LNCAP (cell line): ENCODE measurements around the gene PGAM4.

ENCODE experiments used
- CTCF ChIP-seq: fragments of 450-650 bp; IDR thresholded peaks from 2 replicates; pipeline ENCODE4 v1.5.1; 2017; ENCODE audit warnings: mild to moderate bottlenecking

The PGAM4 gene

GRCh38 chrX:77946571-77946970 is 22.9 kb downstream of the PGAM4 start:
- no peak for TF ChIP-seq CTCF

- no peak for TF ChIP-seq CTCF
These were observed 23.4 kb downstream of the PGAM4 start for GRCh38 chrX:77945910-77946545.

GRCh38 chrX:77938083-77938680 is 31.3 kb downstream of the PGAM4 start:
- no peak for TF ChIP-seq CTCF

- TF ChIP-seq CTCF: no peak
These were observed 32.1 kb downstream of the PGAM4 start for GRCh38 chrX:77937291-77937690.

GRCh38 chrX:77936299-77936698 is 33.1 kb downstream of the PGAM4 start:
- no peak for TF ChIP-seq CTCF

- no peak for TF ChIP-seq CTCF
These were observed 33.6 kb downstream of the PGAM4 start for GRCh38 chrX:77935886-77936285.

GRCh38 chrX:77930581-77930980 is 38.9 kb downstream of the PGAM4 start:
- no peak for TF ChIP-seq CTCF

- TF ChIP-seq CTCF: no peak
These were observed 43.7 kb downstream of the PGAM4 start for GRCh38 chrX:77925764-77926163.
